MM.1S (cell line): ENCODE results near the gene KIAA0930.
"Not testable (repeated sequence)": the region's sequence is repeated elsewhere in the genome, so short reads cannot be mapped to it uniquely, and the experiment has no call there.

Source experiments
- DNase-seq: peaks from one replicate; pipeline ENCODE4 v3.0.0-alpha.2; 2015
- H2AFZ ChIP-seq: fragments of 300-600 bp; sonication (generic); 2 replicates; pipeline ENCODE4 v1.6.0; 2016; ENCODE audit warnings: antibody characterized with exemption, low read length
- H3F3A ChIP-seq: fragments of 300-600 bp; sonication (generic); 2 replicates; pipeline ENCODE4 v1.6.1; 2016; ENCODE audit warnings: mild to moderate bottlenecking, antibody characterized with exemption, low read length, moderate library complexity, mixed read lengths; ENCODE audit not compliant: insufficient read depth
- H3K27ac ChIP-seq: fragments of 300-600 bp; sonication (generic); 2 replicates; pipeline ENCODE4 v1.5.1; 2016; ENCODE audit warnings: mild to moderate bottlenecking, low read length
- H3K27me3 ChIP-seq: fragments of 300-600 bp; sonication (generic); replicated peaks from 2 replicates; pipeline ENCODE4 v1.6.0; 2016; ENCODE audit warnings: low read length; ENCODE audit not compliant: insufficient read depth
- H3K36me3 ChIP-seq: fragments of 300-600 bp; sonication (generic); replicated peaks from 2 replicates; pipeline ENCODE4 v1.6.1; 2016; ENCODE audit warnings: mild to moderate bottlenecking, low read length, mixed read lengths; ENCODE audit not compliant: insufficient read depth
- H3K4me1 ChIP-seq: fragments of 300-600 bp; sonication (generic); 2 replicates; pipeline ENCODE4 v1.6.1; 2016; ENCODE audit warnings: low read length, mixed read lengths
- H3K4me2 ChIP-seq: fragments of 300-600 bp; sonication (generic); 2 replicates; pipeline ENCODE4 v1.6.0; 2016; ENCODE audit warnings: low read depth, low read length
- H3K4me3 ChIP-seq: fragments of 300-600 bp; sonication (generic); 2 replicates; pipeline ENCODE4 v1.5.1; 2016; ENCODE audit warnings: low read length, mixed read lengths
- H3K79me2 ChIP-seq: fragments of 300-600 bp; sonication (generic); 2 replicates; pipeline ENCODE4 v1.6.1; 2016; ENCODE audit warnings: mixed run types, low read length, mixed read lengths
- H3K9ac ChIP-seq: fragments of 300-600 bp; sonication (generic); 2 replicates; pipeline ENCODE4 v1.6.1; 2016; ENCODE audit warnings: low read length, mixed read lengths
- H3K9me2 ChIP-seq: fragments of 300-600 bp; sonication (generic); replicated peaks from 2 replicates; pipeline ENCODE4 v1.6.1; 2016; ENCODE audit warnings: mild to moderate bottlenecking, low read length, mixed read lengths; ENCODE audit not compliant: insufficient read depth
- H3K9me3 ChIP-seq: fragments of 300-600 bp; sonication (generic); replicated peaks from 2 replicates; pipeline ENCODE4 v1.6.1; 2016; ENCODE audit warnings: mild to moderate bottlenecking, low read length, mixed read lengths; ENCODE audit not compliant: insufficient read depth
- H4K20me1 ChIP-seq: fragments of 300-600 bp; sonication (generic); 2 replicates; pipeline ENCODE4 v1.6.1; 2016; ENCODE audit warnings: mild to moderate bottlenecking, low read length, moderate library complexity, mixed read lengths; ENCODE audit not compliant: insufficient read depth
- EZH2 ChIP-seq: fragments of 300-600 bp; sonication (generic); optimal IDR thresholded peaks from 2 replicates; pipeline ENCODE3; 2017; ENCODE audit warnings: low read depth, mild to moderate bottlenecking, antibody characterized with exemption, low read length, mixed read lengths
- EZH2phosphoT487 ChIP-seq: fragments of 300-600 bp; sonication (generic); IDR thresholded peaks from 2 replicates; pipeline ENCODE4 v1.6.1; 2018; ENCODE audit warnings: antibody characterized with exemption, low read length
- TF ChIP-seq, protein P1 (sequence below): fragments of 300-600 bp; sonication (generic); IDR thresholded peaks from 2 replicates; pipeline ENCODE4 v1.5.1; 2016; ENCODE audit warnings: antibody characterized with exemption, low read length, mixed read lengths

KIAA0930 gene

GRCh38 chr22:45192701-45193187, 48.0 kb downstream of the KIAA0930 start:
- TF ChIP-seq, protein P1, sequence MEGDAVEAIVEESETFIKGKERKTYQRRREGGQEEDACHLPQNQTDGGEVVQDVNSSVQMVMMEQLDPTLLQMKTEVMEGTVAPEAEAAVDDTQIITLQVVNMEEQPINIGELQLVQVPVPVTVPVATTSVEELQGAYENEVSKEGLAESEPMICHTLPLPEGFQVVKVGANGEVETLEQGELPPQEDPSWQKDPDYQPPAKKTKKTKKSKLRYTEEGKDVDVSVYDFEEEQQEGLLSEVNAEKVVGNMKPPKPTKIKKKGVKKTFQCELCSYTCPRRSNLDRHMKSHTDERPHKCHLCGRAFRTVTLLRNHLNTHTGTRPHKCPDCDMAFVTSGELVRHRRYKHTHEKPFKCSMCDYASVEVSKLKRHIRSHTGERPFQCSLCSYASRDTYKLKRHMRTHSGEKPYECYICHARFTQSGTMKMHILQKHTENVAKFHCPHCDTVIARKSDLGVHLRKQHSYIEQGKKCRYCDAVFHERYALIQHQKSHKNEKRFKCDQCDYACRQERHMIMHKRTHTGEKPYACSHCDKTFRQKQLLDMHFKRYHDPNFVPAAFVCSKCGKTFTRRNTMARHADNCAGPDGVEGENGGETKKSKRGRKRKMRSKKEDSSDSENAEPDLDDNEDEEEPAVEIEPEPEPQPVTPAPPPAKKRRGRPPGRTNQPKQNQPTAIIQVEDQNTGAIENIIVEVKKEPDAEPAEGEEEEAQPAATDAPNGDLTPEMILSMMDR = no peak
- TF ChIP-seq EZH2 = no peak
- Histone ChIP-seq H3K9me2 (no peaks in the 10 kb centered on the region), H4K20me1 (no peaks in the 10 kb centered on the region), H3K27ac (no peak overlapping the region), H3F3A (no peaks in the 10 kb centered on the region; the same call in 1 of the 2 replicates), H3K9me3 (no peaks in the 10 kb centered on the region), H2AFZ (no peak overlapping the region), H3K4me3 (no peak overlapping the region), H3K79me2 (no peaks in the 10 kb centered on the region), H3K4me2 (no peak overlapping the region), H3K36me3 (no peaks in the 10 kb centered on the region), H3K27me3 (no peaks in the 10 kb centered on the region), H3K4me1 (no peaks in the 10 kb centered on the region), H3K9ac (no peak overlapping the region)
- DNase-seq = no peak

DNA sequence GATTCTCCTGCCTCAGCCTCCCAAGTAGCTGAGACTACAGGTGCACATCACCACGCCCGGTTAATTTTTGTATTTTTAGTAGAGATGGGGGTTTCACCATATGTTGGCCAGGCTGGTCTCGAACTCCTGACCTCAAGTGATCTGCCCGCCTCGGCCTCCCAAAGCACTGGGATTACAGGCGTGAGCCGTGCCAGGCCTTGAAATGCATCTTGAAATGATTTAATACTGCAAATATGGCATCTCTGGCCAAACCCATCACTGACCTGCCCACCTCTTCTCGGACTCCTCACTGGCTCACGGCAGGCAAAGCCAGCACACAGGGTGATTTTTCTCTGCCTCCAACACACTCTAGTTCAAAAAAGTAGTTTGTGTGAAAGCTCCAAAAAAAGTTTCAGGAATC, 48.9 kb downstream of the KIAA0930 start:
- not testable (repeated sequence) for DNase-seq, H4K20me1 ChIP-seq, H2AFZ ChIP-seq, H3K27ac ChIP-seq, H3K9me2 ChIP-seq, H3K9me3 ChIP-seq, H3K36me3 ChIP-seq, H3K4me3 ChIP-seq, H3K27me3 ChIP-seq, H3F3A ChIP-seq, H3K9ac ChIP-seq, H3K4me2 ChIP-seq, H3K79me2 ChIP-seq, H3K4me1 ChIP-seq

- Histone ChIP-seq H3K79me2 (peaks cover 10% of the 10 kb centered on the region), H3F3A (no peaks in the 10 kb centered on the region; the same call in 1 of the 2 replicates)
These were observed 50.4 kb downstream of the KIAA0930 start for GRCh38 chr22:45190202-45190872.

DNA sequence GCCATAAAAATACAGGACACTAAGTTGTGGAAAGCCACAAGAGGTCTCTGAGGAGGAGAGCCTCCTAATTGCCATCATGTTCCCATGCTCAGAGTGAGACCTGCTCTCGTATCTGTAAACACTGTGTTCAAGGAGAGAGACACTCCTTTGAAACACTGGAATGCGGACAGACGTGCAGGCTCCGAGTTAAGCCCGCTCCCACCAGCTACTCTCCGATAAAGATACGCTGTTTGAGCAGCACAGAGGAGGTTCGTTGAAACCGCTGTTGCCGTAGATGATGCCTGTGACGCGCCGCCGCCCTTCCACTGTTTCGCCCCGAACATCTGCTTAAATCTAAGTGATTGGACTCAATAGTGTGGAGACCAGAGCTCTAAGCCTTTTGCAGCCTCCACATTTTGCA, 51.9 kb downstream of the KIAA0930 start:
- no peaks in the 10 kb centered on the region for H3K9me3 ChIP-seq
- no peak overlapping the region for H3K27ac ChIP-seq
- no peaks in the 10 kb centered on the region for H3K9me2 ChIP-seq
- H3K4me2 ChIP-seq = no peak overlapping the region
- H2AFZ ChIP-seq = no peak overlapping the region
- no peaks in the 10 kb centered on the region for H3K4me1 ChIP-seq
- H3K4me3 ChIP-seq = no peak overlapping the region
- H3K27me3 ChIP-seq = no peaks in the 10 kb centered on the region
- H3F3A ChIP-seq = no peaks in the 10 kb centered on the region; the same call in 1 of the 2 replicates
- TF ChIP-seq, protein P1 = no peak
- TF ChIP-seq EZH2phosphoT487 (no peak), EZH2 (no peak)
- peaks cover under 1% of the 10 kb centered on the region; the same call in 1 of the 2 replicates for H4K20me1 ChIP-seq
- peaks cover 15% of the 10 kb centered on the region for H3K79me2 ChIP-seq
- DNase-seq = no peak
- H3K36me3 ChIP-seq = peaks cover 5% of the 10 kb centered on the region; the same call in 1 of the 2 replicates
- H3K9ac ChIP-seq = no peak overlapping the region

More at GRCh38 chr22:45190202-45190872, 50.4 kb downstream of the KIAA0930 start:
- Histone ChIP-seq H3K4me3 (no peak overlapping the region), H3K4me1 (no peaks in the 10 kb centered on the region), H3K4me2 (no peak overlapping the region), H3K27ac (no peak overlapping the region), H4K20me1 (no peaks in the 10 kb centered on the region), H3K9me2 (no peaks in the 10 kb centered on the region), H3K9ac (no peak overlapping the region), H3K27me3 (no peaks in the 10 kb centered on the region), H3K9me3 (no peaks in the 10 kb centered on the region), H3K36me3 (no peaks in the 10 kb centered on the region; the same call in 1 of the 2 replicates), H2AFZ (no peak overlapping the region)
- DNase-seq = no peak
- no peak for TF ChIP-seq EZH2
- no peak for TF ChIP-seq EZH2phosphoT487
- TF ChIP-seq, protein P1 = no peak
